ENCODE data around the gene CTAG1A.

DNA sequence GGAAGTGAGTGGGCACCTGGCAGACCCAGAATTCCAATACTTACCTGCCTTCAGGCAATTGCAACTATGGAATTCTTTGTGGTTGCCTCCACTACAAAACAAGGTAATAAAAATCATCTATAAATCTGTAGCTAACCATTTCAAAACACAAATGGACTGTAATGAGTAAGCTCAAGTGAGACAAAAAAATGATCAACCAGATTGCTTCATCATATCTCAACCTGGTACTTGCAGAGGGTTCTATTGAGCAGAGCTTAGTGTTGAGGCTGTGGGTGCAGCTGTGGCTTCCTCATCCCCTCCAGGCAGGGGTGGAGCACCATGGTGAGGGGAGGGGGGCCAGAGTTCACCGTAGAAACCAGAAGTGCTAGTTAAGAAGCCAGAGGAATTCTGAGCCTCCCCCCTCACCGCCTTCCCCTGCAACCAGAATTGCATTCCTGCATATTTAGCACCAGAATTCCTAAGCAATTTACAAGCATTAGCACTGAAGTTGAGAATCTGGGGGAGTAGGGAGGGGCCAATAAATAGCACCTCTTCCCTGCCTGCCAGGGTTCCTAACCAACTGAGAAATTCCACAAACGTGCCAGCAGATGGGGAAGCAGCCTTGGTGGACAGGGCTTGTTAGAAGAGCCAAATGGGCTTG lies 11.5 kb downstream of the CTAG1A start:
- no peak for TF ChIP-seq POLR2A (IDR thresholded peaks at IDR 0.05; ENCODE audit: low read depth, low read length)
- no peak for TF ChIP-seq POLR2AphosphoS5 (IDR thresholded peaks at IDR 0.05; ENCODE audit: low read depth, low read length)

All from GM12891 (cell line).